GM12878 (cell line): ENCODE data around the gene RHOG. TPM values are rescaled to one million over a fixed set of nuclear protein-coding genes. Genes with fewer than 3 reads are reported as not detected.

Source experiments
- ATAC-seq: fragments of 200-7000 bp; cut with Tn5 transposase; 3 replicates; pipeline ENCODE4 v1.9.1; 2020; ENCODE audit warnings: mild to moderate bottlenecking, moderate library complexity
- BruUV-seq: library from RNA; stranded (reverse); fragments of 400-500 nt; replicated peaks from 2 replicates; lab custom pipeline; 2021; lab: Mats Ljungman, UMichigan
- CTCF ChIA-PET: fragments of 300-600 bp; sonication (Branson Sonifier 250); formaldehyde crosslinking; extraction: SDS; loops from one replicate; lab custom pipeline; 2021; ENCODE audit warnings: inconsistent platforms; lab: Yijun Ruan, JAX
- POLR2A ChIA-PET: fragments of 350-600 bp; formaldehyde crosslinking; extraction: SDS; loops from one replicate; lab custom pipeline; 2021; ENCODE audit warnings: inconsistent platforms; lab: Charles Lee
- RAD21 ChIA-PET: fragments of 300-600 bp; sonication (Branson Sonifier 250); formaldehyde crosslinking; loops from one replicate; lab custom pipeline; 2023; ENCODE audit warnings: antibody characterized with exemption; ENCODE audit not compliant: unreplicated experiment; lab: Charles Lee
- SMC1A ChIA-PET: fragments of 300-600 bp; sonication (Branson Sonifier 250); formaldehyde crosslinking; loops from one replicate; lab custom pipeline; 2023; ENCODE audit not compliant: unreplicated experiment, uncharacterized antibody; lab: Charles Lee
- DNase-seq: peaks from one replicate; pipeline ENCODE4 v3.0.0-alpha.2; 2011; ENCODE audit warnings: low read depth, low spot score
- FAIRE-seq: peaks from 3 replicates; lab custom pipeline; 2011; peaks lifted over from hg19 to GRCh38; lab: Jason Lieb, UNC
- H2AFZ ChIP-seq: 2 replicates; pipeline ENCODE4 v1.6.0; 2011; ENCODE audit warnings: low read depth, low read length, control low read depth; ENCODE audit not compliant: control insufficient read depth
- H3K27ac ChIP-seq: 2 replicates; pipeline ENCODE4 v1.5.1; 2011; ENCODE audit warnings: control low read depth; ENCODE audit not compliant: control insufficient read depth, insufficient read depth
- H3K27me3 ChIP-seq, 2 experiments: replicated peaks in 1 of 2; 2 replicates each; pipeline versions ENCODE4 v1.6.0 to v1.6.1; 2011; ENCODE audit warnings: low read length in 1 of 2; ENCODE audit not compliant: control insufficient read depth in 2 of 2, insufficient read depth in 2 of 2
- H3K36me3 ChIP-seq, 2 experiments: 2 replicates each; pipeline ENCODE4 v1.5.1; 2011; ENCODE audit warnings: low read length in 1 of 2; ENCODE audit not compliant: control insufficient read depth in 2 of 2, insufficient read depth in 2 of 2
- H3K4me1 ChIP-seq: 2 replicates; pipeline ENCODE4 v1.6.1; 2011; ENCODE audit warnings: mild to moderate bottlenecking, low read length, moderate library complexity, mixed read lengths; ENCODE audit not compliant: control insufficient read depth, insufficient read depth
- H3K4me2 ChIP-seq: 2 replicates; pipeline ENCODE4 v1.6.0; 2011; ENCODE audit warnings: control low read depth; ENCODE audit not compliant: control insufficient read depth, insufficient read depth
- H3K4me3 ChIP-seq: fragments of 200-600 bp; sonication (generic); 2 replicates; pipeline ENCODE4 v1.5.1; 2016
- H3K79me2 ChIP-seq: 2 replicates; pipeline ENCODE4 v1.6.0; 2011; ENCODE audit warnings: low read length; ENCODE audit not compliant: control insufficient read depth, insufficient read depth
- H3K9ac ChIP-seq: 2 replicates; pipeline ENCODE4 v1.8.0; 2011; ENCODE audit warnings: low read length, control low read depth, mixed read lengths; ENCODE audit not compliant: control insufficient read depth, insufficient read depth
- H3K9me3 ChIP-seq: replicated peaks from 3 replicates; pipeline ENCODE4 v1.5.1; 2011; ENCODE audit warnings: mild to moderate bottlenecking, low read length; ENCODE audit not compliant: control insufficient read depth, insufficient read depth
- H4K20me1 ChIP-seq: 2 replicates; pipeline ENCODE4 v1.6.0; 2011; ENCODE audit not compliant: control insufficient read depth, insufficient read depth
- FOXK2 ChIP-seq: fragments of 450-650 bp; IDR thresholded peaks from 2 replicates; pipeline ENCODE4 v1.6.1; 2017; ENCODE audit warnings: mild to moderate bottlenecking, moderate library complexity
- HCFC1 ChIP-seq: fragments of 150-350 bp; IDR thresholded peaks from 2 replicates; pipeline ENCODE4 v1.6.1; 2014; ENCODE audit warnings: low read length
- HDGF ChIP-seq: fragments of 450-650 bp; IDR thresholded peaks from 2 replicates; pipeline ENCODE4 v1.6.1; 2016; ENCODE audit warnings: antibody characterized with exemption
- MXI1 ChIP-seq: fragments of 150-350 bp; IDR thresholded peaks from 2 replicates; pipeline ENCODE4 v1.6.1; 2011; ENCODE audit warnings: low read depth, mild to moderate bottlenecking, inconsistent platforms, low read length, improper control_type of control experiment
- MYB ChIP-seq: fragments of 150-350 bp; IDR thresholded peaks from 2 replicates; pipeline ENCODE4 v1.6.1; 2014; ENCODE audit warnings: mild to moderate bottlenecking, low read depth, low read length, borderline replicate concordance
- NFYA ChIP-seq: IDR thresholded peaks from 2 replicates; pipeline ENCODE4 v1.6.1; 2011; ENCODE audit warnings: low read depth, mild to moderate bottlenecking, low read length, improper control_type of control experiment, borderline replicate concordance
- NFYB ChIP-seq: IDR thresholded peaks from 2 replicates; pipeline ENCODE4 v1.6.1; 2011; ENCODE audit warnings: low read depth, mild to moderate bottlenecking, low read length, improper control_type of control experiment, moderate library complexity; ENCODE audit not compliant: insufficient read depth
- SMAD5 ChIP-seq: IDR thresholded peaks from 2 replicates; pipeline ENCODE4 v1.6.1; 2016; ENCODE audit warnings: antibody characterized with exemption, low read depth
- TCF7 ChIP-seq: IDR thresholded peaks from 2 replicates; pipeline ENCODE4 v1.6.1; 2014; ENCODE audit warnings: antibody characterized with exemption, borderline replicate concordance
- WRNIP1 ChIP-seq: IDR thresholded peaks from 2 replicates; pipeline ENCODE4 v1.6.1; 2011; ENCODE audit warnings: low read depth, low read length, improper control_type of control experiment, borderline replicate concordance
- WGBS: methylation state at CpG from one replicate; pipeline ENCODE4 v1.1.6; 2016; ENCODE audit warnings: low lambda C conversion rate; ENCODE audit not compliant: insufficient replicate concordance, insufficient coverage; ENCODE audit errors: missing lambda C conversion rate; 5-methylcytosine and 5-hydroxymethylcytosine counted together
- in situ Hi-C: fragments of 300-500 bp; cut with MboI; formaldehyde crosslinking; loops from 9 replicates; pipeline ENCODE4 v1.14.3; 2018; ENCODE audit warnings: mixed read lengths
- intact Hi-C: fragments of 100-400 bp; cut with micrococcal nuclease; formaldehyde crosslinking; loops from one replicate; pipeline ENCODE4 v1.14.2; 2022; ENCODE audit not compliant: unreplicated experiment
- polyA plus RNA-seq, 11 experiments: library from polyadenylated mRNA; depleted of rRNA in 4 of 11; unstranded in 6 of 11; stranded (reverse) in 5 of 11; fragments of >200 nt; fragmentation: Nextera tagmentation in 4 of 11; fragmentation: Illumina TruSeq in 1 of 11; extraction: Ambion mirVana in 4 of 11; extraction: Trizol in 1 of 11; gene quantifications; 1 replicate in 1 of 11; 2 replicates in 10 of 11; pipeline versions ENCODE4 v1.2.1 to v1.2.3, GENCODE V29; 2011 to 2016; ENCODE audit warnings: inconsistent platforms in 2 of 11, missing spikeins in 2 of 11, low read depth in 1 of 11
- total RNA-seq, 4 experiments: library from RNA; depleted of rRNA in 3 of 4; stranded (reverse); fragments of >200 nt in 3 of 4; fragmentation: Illumina TruSeq in 1 of 4; extraction: Trizol in 1 of 4; gene quantifications; 2 replicates each; pipeline versions ENCODE4 v1.2.1 to v1.2.3, GENCODE V29; 2013 to 2021
- TF ChIP-seq, protein P1 (sequence below): fragments of 450-650 bp; IDR thresholded peaks from 2 replicates; pipeline ENCODE4 v1.6.1; 2018; ENCODE audit warnings: mild to moderate bottlenecking, low read depth, moderate library complexity; ENCODE audit not compliant: partially characterized antibody
- TF ChIP-seq, protein P2 (sequence below): IDR thresholded peaks from 2 replicates; pipeline ENCODE4 v1.6.1; 2011; ENCODE audit warnings: borderline replicate concordance, low read depth, mild to moderate bottlenecking, moderate library complexity, mixed read lengths, low read length; ENCODE audit not compliant: insufficient read depth; ENCODE audit errors: extremely low read length
- TF ChIP-seq, protein P3 (sequence below): fragments of 450-650 bp; IDR thresholded peaks from 2 replicates; pipeline ENCODE4 v1.6.1; 2018; ENCODE audit warnings: borderline replicate concordance, mild to moderate bottlenecking; ENCODE audit not compliant: partially characterized antibody

RHOG gene
- total and polyA plus RNA-seq, 10 of the 15 experiments (the other 5 are each of a cell fraction or from before 2014, with no cell fraction given): 16.0 to 172 (median 94.8) TPM

DNA sequence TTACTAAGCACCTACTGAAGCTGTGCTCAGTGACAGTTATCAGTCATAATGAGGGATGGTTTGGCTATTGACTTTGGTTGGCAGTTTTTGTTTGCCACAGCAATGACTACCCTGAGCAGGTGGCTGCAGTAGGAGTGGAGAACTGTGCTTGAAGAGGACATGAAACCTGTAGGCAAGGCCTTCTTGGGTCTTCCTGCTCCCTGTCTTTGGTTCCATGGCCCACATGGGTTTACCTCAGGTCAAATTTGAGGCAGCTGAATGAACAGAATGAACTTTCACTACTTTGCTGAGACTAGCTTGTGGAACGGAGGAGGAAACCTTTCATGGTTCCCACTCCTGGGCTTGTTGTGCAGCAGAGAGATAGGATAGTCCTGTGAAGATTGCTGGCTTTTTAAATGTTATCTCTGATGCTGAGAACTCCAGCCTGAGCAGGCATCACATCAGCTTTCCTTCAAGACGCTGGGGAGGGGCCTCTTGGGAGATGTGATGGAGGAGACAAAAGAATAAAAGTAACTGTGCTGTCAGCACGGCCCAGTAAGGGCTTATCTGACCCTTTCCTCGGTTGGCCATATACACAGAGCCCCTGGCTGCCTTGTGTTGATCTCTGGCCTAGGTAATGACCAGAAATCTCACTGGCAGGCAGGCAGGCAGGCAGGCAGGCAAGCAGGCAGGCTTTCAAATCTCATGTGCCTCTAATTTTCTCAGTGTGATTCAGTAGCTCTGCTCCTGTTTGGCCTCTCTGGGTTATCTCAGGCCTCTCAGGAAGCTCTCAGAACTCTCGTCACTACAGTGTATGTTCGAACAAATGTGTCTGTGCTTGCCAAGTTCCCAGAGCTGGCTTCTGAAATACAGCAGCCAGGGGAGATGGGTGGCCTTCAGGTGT is 26.7 kb upstream of the RHOG start:
- no peak overlapping the region for H2AFZ ChIP-seq
- H3K9ac ChIP-seq: peak overlapping the region; percentile 31
- FAIRE-seq: peak; percentile 70
- ChIA-PET RAD21 (interaction anchor here (0.7 to 16.8 kb wide), 18 partner anchors 8 to 201 kb away, joined by 3 to 253 read pairs (median 4); partner anchors contain the start of genes RHOG and STIM1), POLR2A (interaction anchor here (0.9 to 18.1 kb wide), 10 partner anchors 10 to 100 kb away, joined by 3 to 405 read pairs (median 4); partner anchors contain the start of genes NUP98 and STIM1), SMC1A (interaction anchor here (0.7 to 23.8 kb wide), 14 partner anchors 12 to 206 kb away, joined by 3 to 633 read pairs (median 6); partner anchors contain the start of gene STIM1), CTCF (interaction anchor here (0.9 to 39.6 kb wide), 6 partner anchors 3 to 81 kb away, joined by 3 to 1047 read pairs (median 6); partner anchors contain the start of genes RHOG and STIM1)
- H3K27ac ChIP-seq: peak overlapping the region; percentile 82
- intact Hi-C loops (no loop called here), in situ Hi-C loops (loop anchor here (25.0 kb wide), 2 partner anchors 1470 to 1820 kb away; partner anchors contain the start of genes OR51B5, TRIM22 and TRIM5)
- no peaks in the 10 kb centered on the region for H4K20me1 ChIP-seq
- 29% methylated on average over 6 of the region's 6 CpGs for WGBS
- H3K79me2 ChIP-seq: peaks cover 95% of the 10 kb centered on the region
- no peaks in the 10 kb centered on the region for H3K9me3 ChIP-seq
- peak; percentile 57 for ATAC-seq
- H3K4me2 ChIP-seq: peak overlapping the region; percentile 86
- no TSS peak for BruUV-seq
- no peaks in the 10 kb centered on the region for H3K27me3 ChIP-seq
- H3K36me3 ChIP-seq: no peaks in the 10 kb centered on the region
- peak; percentile 66 for DNase-seq
- H3K4me1 ChIP-seq: peaks cover 65% of the 10 kb centered on the region
- peak overlapping the region; percentile 28; the same call in 1 of the 2 replicates for H3K4me3 ChIP-seq
- TF ChIP-seq NFYB (no peak), HDGF (no peak), NFYA (no peak), HCFC1 (no peak), MYB (no peak), MXI1 (no peak), WRNIP1 (no peak), TCF7 (no peak), SMAD5 (no peak), FOXK2 (no peak)
- TF ChIP-seq, protein P1, sequence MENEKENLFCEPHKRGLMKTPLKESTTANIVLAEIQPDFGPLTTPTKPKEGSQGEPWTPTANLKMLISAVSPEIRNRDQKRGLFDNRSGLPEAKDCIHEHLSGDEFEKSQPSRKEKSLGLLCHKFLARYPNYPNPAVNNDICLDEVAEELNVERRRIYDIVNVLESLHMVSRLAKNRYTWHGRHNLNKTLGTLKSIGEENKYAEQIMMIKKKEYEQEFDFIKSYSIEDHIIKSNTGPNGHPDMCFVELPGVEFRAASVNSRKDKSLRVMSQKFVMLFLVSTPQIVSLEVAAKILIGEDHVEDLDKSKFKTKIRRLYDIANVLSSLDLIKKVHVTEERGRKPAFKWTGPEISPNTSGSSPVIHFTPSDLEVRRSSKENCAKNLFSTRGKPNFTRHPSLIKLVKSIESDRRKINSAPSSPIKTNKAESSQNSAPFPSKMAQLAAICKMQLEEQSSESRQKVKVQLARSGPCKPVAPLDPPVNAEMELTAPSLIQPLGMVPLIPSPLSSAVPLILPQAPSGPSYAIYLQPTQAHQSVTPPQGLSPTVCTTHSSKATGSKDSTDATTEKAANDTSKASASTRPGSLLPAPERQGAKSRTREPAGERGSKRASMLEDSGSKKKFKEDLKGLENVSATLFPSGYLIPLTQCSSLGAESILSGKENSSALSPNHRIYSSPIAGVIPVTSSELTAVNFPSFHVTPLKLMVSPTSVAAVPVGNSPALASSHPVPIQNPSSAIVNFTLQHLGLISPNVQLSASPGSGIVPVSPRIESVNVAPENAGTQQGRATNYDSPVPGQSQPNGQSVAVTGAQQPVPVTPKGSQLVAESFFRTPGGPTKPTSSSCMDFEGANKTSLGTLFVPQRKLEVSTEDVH: no peak
- TF ChIP-seq, protein P2, sequence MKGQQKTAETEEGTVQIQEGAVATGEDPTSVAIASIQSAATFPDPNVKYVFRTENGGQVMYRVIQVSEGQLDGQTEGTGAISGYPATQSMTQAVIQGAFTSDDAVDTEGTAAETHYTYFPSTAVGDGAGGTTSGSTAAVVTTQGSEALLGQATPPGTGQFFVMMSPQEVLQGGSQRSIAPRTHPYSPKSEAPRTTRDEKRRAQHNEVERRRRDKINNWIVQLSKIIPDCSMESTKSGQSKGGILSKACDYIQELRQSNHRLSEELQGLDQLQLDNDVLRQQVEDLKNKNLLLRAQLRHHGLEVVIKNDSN: no peak
- TF ChIP-seq, protein P3, sequence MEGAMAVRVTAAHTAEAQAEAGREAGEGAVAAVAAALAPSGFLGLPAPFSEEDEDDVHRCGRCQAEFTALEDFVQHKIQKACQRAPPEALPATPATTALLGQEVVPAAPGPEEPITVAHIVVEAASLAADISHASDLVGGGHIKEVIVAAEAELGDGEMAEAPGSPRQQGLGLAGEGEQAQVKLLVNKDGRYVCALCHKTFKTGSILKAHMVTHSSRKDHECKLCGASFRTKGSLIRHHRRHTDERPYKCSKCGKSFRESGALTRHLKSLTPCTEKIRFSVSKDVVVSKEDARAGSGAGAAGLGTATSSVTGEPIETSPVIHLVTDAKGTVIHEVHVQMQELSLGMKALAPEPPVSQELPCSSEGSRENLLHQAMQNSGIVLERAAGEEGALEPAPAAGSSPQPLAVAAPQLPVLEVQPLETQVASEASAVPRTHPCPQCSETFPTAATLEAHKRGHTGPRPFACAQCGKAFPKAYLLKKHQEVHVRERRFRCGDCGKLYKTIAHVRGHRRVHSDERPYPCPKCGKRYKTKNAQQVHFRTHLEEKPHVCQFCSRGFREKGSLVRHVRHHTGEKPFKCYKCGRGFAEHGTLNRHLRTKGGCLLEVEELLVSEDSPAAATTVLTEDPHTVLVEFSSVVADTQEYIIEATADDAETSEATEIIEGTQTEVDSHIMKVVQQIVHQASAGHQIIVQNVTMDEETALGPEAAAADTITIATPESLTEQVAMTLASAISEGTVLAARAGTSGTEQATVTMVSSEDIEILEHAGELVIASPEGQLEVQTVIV: no peak
